ENCODE data around the gene SLC4A11.

The SLC4A11 gene

DNA sequence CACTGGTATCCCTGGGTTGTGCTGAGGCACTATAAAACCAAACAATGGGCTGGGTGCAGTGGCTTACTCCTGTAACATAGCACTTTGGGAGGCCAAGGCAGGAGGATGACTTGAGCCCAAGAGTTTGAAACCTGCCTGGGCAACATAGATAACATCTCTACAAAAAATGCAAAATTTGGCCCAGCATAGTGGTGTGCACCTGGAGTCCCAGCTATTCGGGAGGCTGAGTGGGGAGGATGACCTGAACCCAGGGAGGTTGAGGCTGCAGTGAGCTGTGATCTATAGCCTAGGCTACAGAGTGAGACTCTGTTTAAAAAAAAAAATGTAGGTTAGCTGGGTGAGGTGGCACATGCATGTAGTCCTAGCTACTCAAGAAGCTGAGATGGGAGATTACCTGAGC is 7.7 kb upstream of the SLC4A11 start:
- DNase-seq (ENCODE audit: low read depth), result no peak

DNA sequence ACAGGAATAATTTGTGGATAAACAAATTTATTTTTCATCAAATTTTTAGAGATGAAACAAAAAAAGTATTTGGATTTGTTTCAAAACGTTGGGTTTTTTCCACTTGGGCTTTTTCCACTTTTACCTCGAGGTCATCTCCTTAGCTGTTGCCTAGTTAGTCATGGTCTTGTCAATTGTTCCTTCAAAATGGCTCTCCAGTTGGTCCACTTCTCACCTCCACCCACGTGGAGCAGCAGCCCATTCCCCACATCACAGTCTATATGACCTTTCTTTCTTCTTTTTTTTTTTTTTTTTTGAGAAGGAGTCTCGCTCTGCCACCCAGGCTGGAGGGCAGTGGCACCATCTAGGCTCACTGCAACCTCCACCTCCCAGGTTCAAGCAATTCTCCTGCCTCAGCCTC is 6.7 kb upstream of the SLC4A11 start:
- no peak for DNase-seq (ENCODE audit: low read depth)

- DNase-seq (ENCODE audit: low read depth), result no peak
These were observed 6.2 kb upstream of the SLC4A11 start for GRCh38 chr20:3245156-3245555.

DNA sequence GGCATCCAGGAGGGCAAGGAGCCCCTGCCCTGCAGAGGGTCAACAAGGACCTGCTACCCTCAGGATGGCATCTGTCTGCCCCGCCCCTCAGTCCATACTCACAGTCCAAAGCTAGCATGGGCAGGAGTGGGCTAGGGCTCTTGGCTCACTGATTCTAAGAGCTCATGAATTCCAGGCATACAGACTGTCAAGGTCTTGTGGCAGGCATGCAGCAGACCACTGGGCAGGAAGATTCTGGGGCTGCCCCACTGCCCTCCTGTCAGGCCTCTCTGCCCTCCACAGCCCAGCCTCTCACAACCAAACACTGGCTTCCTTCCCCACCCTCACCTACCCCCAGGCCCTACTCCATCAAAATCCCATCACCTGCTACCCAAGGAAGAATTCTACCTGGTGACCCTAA is 5.6 kb upstream of the SLC4A11 start:
- no peak for DNase-seq (ENCODE audit: low read depth)

GRCh38 chr20:3243718-3244358 is 4.8 kb upstream of the SLC4A11 start:
- no peak for DNase-seq (ENCODE audit: low read depth)

DNA sequence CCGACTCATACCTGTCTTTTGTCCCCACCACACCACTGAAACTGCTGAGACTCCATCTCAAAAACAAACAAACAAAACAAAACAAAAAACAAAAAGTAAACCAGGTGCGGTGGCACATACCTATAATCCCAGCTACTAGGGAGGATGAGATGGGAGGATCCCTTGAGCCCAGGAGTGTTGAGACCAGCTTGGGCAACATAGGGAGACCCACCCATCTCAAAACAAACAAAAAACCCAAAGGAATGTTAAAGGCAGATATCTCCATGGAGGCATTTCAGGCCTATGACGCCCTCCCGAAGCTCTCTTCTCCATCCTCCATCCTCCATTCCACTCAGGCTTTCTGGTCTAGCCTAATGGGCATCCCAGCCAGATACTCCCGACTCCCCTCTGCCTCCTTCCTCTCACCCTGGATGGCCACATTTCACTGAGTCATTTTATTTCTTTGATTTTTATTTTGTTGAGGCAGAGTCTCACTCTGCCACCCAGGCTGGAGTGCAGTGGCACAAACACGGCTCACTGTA is 3.2 kb upstream of the SLC4A11 start:
- DNase-seq (ENCODE audit: low read depth), result no peak

- no peak for DNase-seq (ENCODE audit: low read depth)
These were observed 1.9 kb upstream of the SLC4A11 start for GRCh38 chr20:3240776-3241363.

DNA sequence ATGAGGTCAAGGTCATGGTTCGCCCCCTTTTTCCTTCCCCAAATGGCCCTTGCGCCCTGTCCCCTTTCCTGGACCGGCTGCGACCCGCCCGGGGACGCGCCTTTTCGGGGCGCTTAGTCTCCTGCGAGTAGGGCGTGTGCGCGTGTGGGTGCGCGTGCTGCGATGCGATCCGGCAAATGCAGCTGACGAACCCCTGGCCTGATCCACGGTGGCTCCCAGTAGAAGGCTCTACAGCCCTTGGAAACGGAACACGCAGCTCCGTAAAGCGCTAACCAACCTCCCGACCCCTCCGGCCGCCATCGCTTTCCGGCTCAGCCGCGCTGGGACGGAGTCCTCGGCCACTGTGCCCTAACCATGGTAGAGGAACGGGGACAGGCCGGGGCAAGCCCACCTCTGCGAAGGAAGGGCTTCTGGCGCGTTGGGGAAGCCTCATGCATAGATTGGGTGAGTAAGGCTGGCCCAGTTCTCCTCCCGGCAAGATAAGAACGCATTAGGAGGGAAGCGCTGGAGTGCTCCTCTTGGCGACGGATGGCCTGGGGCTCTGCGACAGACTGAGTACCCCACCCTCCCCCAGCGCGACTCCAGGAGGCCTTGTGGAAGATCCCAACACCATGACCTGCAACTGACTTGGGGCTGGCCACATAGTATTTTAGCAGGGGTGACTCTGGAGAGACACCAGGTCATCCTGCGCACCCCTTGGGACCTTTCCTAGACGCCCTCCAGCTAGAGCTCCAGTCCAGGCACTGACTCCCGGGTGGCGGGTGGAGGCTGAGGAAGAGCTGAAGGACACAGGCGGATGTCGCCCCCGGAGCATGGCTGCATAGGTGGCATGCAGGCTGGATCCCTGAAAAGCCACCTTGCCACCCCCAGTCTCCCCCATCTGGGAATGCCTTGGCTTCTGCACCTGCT is 1.1 kb upstream of the SLC4A11 start:
- no peak for DNase-seq (ENCODE audit: low read depth)

DNA sequence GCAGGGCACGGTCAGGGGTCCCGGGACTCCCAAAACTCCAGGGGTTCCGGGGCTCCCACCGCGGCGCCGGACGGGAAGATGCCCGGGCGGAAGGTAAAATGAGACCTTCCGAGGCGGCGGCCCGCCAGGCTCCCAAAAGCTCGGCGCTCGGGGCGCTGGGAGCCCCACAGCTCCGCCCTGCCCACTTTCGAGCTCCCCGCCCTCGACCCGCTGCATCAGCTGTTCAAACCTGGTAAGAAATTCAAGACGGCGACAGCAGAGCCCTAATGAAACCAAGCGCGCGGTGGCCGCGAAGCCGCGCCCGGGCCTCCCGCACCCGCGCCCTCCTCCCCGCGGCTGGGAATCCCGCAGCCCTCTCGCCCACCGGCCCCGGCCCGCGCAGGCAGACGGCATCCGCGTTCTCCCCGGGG is 369 bp downstream of the SLC4A11 start:
- peak; percentile 22 for DNase-seq (ENCODE audit: low read depth)

GRCh38 chr20:3237958-3238615 is 903 bp downstream of the SLC4A11 start:
- no peak for DNase-seq (ENCODE audit: low read depth)

DNA sequence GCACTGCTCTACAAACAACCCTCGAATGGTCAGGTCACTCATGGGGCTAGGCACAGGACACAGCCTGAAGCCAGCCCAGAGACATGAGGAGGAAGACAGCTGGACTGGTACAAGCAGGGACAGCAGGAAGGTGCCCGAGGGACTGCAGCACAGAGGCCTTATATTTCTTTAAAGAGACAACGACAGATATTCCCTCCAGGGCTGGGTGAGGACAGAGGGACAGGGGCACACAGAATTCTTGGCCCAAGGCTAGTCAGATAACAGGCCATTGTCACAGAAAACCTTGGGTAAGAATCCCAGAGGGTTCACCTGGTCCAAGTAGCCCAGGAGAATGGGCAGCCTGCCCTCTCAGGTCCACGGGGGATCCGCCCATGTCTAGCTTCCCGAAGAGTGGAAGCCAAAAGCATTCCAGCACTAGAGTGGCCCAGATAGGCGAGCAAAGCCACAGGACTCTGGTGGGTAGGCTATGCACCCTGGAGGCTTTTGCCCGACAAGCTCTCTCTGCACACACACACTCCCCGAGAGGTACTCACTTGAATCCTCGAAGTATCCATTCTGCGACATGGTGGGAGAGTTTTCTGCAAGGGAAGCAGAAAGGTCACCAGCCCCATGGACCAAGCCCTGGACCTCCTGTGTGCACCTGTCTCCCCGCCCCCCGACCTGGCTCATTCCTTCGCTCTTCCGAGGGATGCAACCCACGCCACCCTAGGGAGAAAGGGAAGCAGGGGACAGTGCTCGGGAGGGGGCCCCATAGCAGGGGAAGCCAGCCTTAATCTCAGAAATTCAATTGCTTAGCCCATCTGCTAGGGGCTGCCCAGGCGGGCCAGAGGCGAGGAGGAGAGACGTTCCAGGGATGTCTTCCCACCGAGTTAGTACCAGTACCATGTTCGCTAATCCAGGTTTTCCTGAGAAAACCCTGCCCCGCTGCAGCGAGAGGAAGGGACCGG is 1.7 kb downstream of the SLC4A11 start:
- DNase-seq (ENCODE audit: low read depth), result no peak

GRCh38 chr20:3235666-3236324 is 3.2 kb downstream of the SLC4A11 start:
- no peak for DNase-seq (ENCODE audit: low read depth)

DNA sequence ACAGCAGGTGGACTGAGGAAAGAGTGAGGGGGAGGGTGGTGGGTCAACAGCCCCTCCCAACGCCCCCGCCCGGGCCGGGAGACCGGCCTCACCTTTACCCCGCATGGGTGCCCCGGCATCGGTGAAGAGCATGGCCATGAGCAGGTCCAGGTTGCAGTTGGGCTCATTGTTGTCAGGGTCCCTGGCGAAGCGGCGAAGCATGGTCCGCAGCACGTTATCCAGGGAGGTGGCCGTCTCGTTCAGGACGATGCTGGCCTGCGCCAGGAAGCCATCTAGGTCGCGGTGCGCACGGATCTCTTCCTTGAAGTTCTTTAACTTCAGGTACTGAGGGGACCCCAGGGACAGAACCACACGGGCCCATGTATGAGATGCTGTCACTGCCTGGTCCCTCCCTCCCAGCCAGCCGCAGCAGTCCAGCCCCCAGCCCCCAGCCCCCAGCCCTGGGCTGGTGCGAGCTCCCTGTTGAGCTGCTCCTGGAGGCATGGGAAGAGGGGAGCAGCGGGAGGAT is 4.9 kb downstream of the SLC4A11 start:
- no peak for DNase-seq (ENCODE audit: low read depth)

- DNase-seq (ENCODE audit: low read depth), result no peak
These were observed 5.6 kb downstream of the SLC4A11 start for GRCh38 chr20:3233131-3233990.

GRCh38 chr20:3231889-3232588 is 7.0 kb downstream of the SLC4A11 start:
- DNase-seq (ENCODE audit: low read depth), result no peak

- no peak for DNase-seq (ENCODE audit: low read depth)
These were observed 7.9 kb downstream of the SLC4A11 start for GRCh38 chr20:3231116-3231515.

- no peak for DNase-seq (ENCODE audit: low read depth)
These were observed 9.2 kb downstream of the SLC4A11 start for GRCh38 chr20:3229798-3230197.

DNA sequence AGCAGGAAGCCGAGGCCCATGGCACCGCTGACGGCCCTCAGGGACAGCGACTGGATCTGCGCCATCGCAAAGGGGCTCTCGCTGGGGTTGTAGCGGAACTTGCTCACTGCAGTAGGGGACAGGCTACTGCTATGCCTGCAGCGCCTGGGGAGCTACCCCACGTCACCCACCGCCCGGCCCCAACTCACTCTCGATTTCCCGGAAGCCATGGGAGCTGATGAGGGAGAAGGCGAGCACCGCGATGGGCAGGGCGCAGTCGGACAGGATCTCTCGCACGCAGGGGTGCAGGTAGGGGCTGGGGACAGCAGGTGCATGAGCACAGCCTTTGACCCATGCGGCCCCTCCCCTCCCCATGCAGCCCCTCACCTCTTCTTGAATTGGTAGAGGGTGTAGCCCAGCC is 9.8 kb downstream of the SLC4A11 start:
- DNase-seq (ENCODE audit: low read depth), result no peak

GRCh38 chr20:3228750-3229032 is 10.3 kb downstream of the SLC4A11 start:
- DNase-seq (ENCODE audit: low read depth), result no peak

All from stimulated activated CD4-positive, alpha-beta T cell treated with anti-CD3 and anti-CD28 coated beads, Interleukin-2, amount 100 ng/mL, for 4 hours (primary cell).